CMK (cell line): ENCODE results near the gene TRAFD1.

Source experiments
- DNase-seq: peaks from one replicate; pipeline ENCODE4 v3.0.0-alpha.2; 2010; ENCODE audit warnings: low read depth

Gene TRAFD1

DNA sequence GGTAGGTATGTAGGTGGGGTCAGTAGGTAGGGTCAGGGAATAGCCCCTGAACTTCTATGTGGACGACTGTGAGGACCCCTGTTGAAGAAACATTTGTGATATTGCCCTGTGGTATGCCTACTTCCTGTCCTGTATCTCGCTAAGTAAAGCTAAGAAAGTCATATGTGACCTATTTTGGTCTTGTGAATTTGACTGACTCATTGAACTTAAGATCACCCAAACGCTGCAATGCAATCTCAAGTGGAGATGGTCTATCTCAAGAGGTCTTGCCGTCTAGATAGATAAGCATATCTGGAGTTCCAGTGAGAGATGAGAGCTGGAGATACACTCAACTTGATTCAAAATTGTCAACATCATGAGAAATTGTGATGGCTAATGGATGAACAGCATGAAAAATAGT is 73.8 kb downstream of the TRAFD1 start:
- no peak for DNase-seq
